HL-60 (cell line): ENCODE measurements around the gene ST6GALNAC3.

Experiments
- DNase-seq, 2 experiments: peaks; one replicate each; pipeline ENCODE4 v3.0.0-alpha.2; 2010 to 2020; ENCODE audit warnings: low read depth in 1 of 2, low spot score in 1 of 2
- H3K27ac ChIP-seq: fragments of 250-450 bp; sonication (Bioruptor Pico); replicated peaks from 2 replicates; pipeline ENCODE4 v1.5.1; 2020; ENCODE audit warnings: mild to moderate bottlenecking, moderate library complexity
- H3K27me3 ChIP-seq: fragments of 250-450 bp; sonication (Bioruptor Pico); 2 replicates; pipeline ENCODE4 v1.5.1; 2021; ENCODE audit warnings: mild to moderate bottlenecking, moderate library complexity; ENCODE audit not compliant: insufficient read depth, poor library complexity, severe bottlenecking
- H3K4me3 ChIP-seq: replicated peaks from 2 replicates; pipeline ENCODE4 v1.5.1; 2011; ENCODE audit warnings: mild to moderate bottlenecking, control low read depth, low read length; ENCODE audit not compliant: insufficient read depth
- GABPA ChIP-seq: IDR thresholded peaks from 2 replicates; pipeline ENCODE4 v1.6.1; 2012; ENCODE audit warnings: low read depth
- POLR2AphosphoS5 ChIP-seq: IDR thresholded peaks from 2 replicates; pipeline ENCODE4 v1.6.1; 2012; ENCODE audit warnings: low read depth
- SPI1 ChIP-seq: IDR thresholded peaks from 2 replicates; pipeline ENCODE4 v1.6.1; 2012; ENCODE audit warnings: low read depth, mild to moderate bottlenecking, borderline replicate concordance
- TF ChIP-seq, protein P1 (sequence below): IDR thresholded peaks from 2 replicates; pipeline ENCODE4 v1.6.1; 2012; ENCODE audit warnings: low read depth; ENCODE audit not compliant: insufficient replicate concordance
- TF ChIP-seq, protein P2 (sequence below): IDR thresholded peaks from one replicate; pipeline ENCODE4 v1.5.1; 2011; ENCODE audit warnings: low read length, control low read depth, inconsistent platforms; ENCODE audit not compliant: insufficient read depth

Gene ST6GALNAC3

DNA sequence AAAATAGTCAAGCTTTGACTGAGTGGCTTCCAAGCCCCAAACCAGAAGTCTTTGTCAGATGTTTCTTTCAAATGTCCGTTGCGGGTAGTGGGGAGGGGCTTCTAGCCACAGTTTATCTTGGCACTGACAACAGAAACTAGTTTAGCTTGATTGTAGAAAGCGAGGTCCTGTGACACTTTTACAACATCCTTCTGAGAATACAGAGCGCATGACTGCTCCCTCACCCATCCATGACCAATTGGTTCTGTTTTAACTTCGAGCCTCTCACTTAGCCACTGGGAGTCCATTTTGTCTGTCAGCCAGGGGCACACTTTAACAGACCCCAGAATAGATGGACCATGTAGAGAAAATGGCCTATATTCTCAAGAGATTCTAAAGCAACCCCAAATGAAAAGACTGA, 593.5 kb downstream of the ST6GALNAC3 start:
- no peak overlapping the region for H3K27ac ChIP-seq
- TF ChIP-seq, protein P1, sequence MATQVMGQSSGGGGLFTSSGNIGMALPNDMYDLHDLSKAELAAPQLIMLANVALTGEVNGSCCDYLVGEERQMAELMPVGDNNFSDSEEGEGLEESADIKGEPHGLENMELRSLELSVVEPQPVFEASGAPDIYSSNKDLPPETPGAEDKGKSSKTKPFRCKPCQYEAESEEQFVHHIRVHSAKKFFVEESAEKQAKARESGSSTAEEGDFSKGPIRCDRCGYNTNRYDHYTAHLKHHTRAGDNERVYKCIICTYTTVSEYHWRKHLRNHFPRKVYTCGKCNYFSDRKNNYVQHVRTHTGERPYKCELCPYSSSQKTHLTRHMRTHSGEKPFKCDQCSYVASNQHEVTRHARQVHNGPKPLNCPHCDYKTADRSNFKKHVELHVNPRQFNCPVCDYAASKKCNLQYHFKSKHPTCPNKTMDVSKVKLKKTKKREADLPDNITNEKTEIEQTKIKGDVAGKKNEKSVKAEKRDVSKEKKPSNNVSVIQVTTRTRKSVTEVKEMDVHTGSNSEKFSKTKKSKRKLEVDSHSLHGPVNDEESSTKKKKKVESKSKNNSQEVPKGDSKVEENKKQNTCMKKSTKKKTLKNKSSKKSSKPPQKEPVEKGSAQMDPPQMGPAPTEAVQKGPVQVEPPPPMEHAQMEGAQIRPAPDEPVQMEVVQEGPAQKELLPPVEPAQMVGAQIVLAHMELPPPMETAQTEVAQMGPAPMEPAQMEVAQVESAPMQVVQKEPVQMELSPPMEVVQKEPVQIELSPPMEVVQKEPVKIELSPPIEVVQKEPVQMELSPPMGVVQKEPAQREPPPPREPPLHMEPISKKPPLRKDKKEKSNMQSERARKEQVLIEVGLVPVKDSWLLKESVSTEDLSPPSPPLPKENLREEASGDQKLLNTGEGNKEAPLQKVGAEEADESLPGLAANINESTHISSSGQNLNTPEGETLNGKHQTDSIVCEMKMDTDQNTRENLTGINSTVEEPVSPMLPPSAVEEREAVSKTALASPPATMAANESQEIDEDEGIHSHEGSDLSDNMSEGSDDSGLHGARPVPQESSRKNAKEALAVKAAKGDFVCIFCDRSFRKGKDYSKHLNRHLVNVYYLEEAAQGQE, result no peak
- no peak for TF ChIP-seq POLR2AphosphoS5
- TF ChIP-seq GABPA, result no peak
- TF ChIP-seq, protein P2, sequence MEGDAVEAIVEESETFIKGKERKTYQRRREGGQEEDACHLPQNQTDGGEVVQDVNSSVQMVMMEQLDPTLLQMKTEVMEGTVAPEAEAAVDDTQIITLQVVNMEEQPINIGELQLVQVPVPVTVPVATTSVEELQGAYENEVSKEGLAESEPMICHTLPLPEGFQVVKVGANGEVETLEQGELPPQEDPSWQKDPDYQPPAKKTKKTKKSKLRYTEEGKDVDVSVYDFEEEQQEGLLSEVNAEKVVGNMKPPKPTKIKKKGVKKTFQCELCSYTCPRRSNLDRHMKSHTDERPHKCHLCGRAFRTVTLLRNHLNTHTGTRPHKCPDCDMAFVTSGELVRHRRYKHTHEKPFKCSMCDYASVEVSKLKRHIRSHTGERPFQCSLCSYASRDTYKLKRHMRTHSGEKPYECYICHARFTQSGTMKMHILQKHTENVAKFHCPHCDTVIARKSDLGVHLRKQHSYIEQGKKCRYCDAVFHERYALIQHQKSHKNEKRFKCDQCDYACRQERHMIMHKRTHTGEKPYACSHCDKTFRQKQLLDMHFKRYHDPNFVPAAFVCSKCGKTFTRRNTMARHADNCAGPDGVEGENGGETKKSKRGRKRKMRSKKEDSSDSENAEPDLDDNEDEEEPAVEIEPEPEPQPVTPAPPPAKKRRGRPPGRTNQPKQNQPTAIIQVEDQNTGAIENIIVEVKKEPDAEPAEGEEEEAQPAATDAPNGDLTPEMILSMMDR, result no peak
- no peak for TF ChIP-seq SPI1
- H3K4me3 ChIP-seq, result no peak overlapping the region
- H3K27me3 ChIP-seq, result no peaks in the 10 kb centered on the region
- DNase-seq, result no peak

DNA sequence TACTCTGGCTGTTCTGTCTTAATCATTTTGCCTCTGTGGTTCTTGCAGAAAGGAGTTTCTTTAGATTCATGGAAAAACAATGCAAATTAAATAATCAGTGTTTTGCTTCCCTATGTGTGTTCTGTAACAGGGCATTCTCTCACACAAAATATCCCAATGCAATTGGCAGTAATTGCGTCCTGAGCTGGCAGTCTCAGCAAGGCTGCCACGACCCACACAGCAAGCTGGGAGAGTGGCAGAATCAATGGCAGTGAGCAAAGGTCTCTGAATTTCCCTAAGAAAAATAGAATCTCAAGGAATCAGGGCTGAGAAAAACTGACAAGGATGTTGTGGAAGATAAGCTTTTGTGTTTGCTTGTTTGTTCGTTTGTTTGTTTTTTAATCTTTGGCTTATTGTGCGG, 594.6 kb downstream of the ST6GALNAC3 start:
- no peak for TF ChIP-seq POLR2AphosphoS5
- no peak for TF ChIP-seq GABPA
- Histone ChIP-seq H3K27ac (no peak overlapping the region), H3K27me3 (no peaks in the 10 kb centered on the region), H3K4me3 (no peak overlapping the region)
- no peak for DNase-seq

DNA sequence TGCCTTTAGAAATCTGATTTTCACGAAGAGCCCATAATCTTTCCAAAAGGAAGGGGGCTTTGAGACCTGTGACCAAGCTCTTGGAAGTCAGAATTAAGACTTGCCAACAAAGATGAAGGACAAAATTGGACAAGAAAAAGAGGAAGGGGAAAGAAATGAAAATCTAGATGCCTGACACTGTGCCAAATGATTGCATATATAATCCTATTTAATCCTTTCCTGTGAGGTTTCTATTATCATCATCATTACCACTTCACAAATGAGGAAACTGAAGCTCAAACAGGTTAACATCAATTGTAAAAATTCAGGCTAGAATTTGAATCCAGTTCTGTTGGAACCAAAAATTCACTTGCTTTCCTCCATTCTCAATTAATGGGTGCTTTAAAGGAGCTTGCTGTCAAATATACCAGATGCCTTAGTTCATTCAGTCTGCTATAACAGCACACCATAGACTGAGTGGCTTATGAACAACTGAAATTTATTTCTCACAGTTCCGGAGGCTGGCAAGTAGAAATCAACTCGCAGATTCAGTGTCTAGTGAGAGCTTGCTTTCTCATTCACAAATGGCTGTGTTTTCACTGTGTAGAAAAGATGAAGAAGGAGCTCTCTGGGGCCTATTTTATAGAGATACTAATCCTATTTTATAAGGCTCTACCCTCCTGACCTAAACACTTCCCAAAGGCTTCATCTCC, 595.2 kb downstream of the ST6GALNAC3 start:
- TF ChIP-seq, protein P1, result no peak
- TF ChIP-seq GABPA (no peak), SPI1 (no peak), POLR2AphosphoS5 (no peak)
- TF ChIP-seq, protein P2, result no peak
- H3K27me3 ChIP-seq, result no peaks in the 10 kb centered on the region
- DNase-seq, result no peak
- H3K4me3 ChIP-seq, result no peak overlapping the region
- no peak overlapping the region for H3K27ac ChIP-seq

DNA sequence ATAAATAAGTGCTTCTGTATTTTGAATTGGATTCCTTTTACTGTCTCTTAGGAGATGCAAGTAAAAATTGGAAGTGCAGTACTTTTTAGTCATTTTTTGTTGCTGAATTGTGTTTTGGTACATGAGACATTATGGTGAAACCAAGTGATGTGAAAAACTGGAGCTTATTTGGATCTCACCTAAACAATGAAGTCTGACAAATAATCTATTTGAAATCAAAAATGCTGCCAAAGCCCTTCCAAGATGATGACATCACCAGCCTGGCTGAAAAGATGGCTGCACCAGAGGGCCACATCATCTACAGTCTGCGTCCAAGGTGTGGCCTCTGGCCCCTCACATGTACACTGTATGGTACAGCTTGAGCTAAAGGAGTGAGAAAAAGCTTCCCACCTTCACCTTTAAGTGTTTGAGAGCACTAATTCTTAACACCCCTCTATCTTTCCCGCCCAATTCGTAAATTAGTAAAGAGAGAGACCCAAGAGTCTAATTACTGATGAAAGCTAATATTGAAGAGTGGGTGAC, 600.2 kb downstream of the ST6GALNAC3 start:
- Histone ChIP-seq H3K4me3 (no peak overlapping the region), H3K27me3 (no peaks in the 10 kb centered on the region), H3K27ac (no peak overlapping the region)
- TF ChIP-seq SPI1 (no peak), POLR2AphosphoS5 (no peak), GABPA (no peak)
- TF ChIP-seq, protein P2, result no peak
- TF ChIP-seq, protein P1, result no peak
- no peak for DNase-seq
